HFF-Myc (cell line): ENCODE data around the gene TPMT.
A peak's percentile ranks its signal among the peaks of the same experiment; 100 is the strongest.
"Not testable (repeated sequence)": the region's sequence is repeated elsewhere in the genome, so short reads cannot be mapped to it uniquely, and the experiment has no call there.

Experiments used
- DNase-seq: peaks from one replicate; pipeline ENCODE4 v3.0.0-alpha.2; 2011; ENCODE audit warnings: low read depth; ENCODE audit errors: extremely low read depth
- H3K4me3 ChIP-seq: replicated peaks from 2 replicates; pipeline ENCODE4 v1.5.1; 2011; ENCODE audit warnings: low read depth, mild to moderate bottlenecking, control low read depth, low read length
- TF ChIP-seq, protein P1 (sequence below): IDR thresholded peaks from 2 replicates; pipeline ENCODE4 v1.5.1; 2012; ENCODE audit warnings: mild to moderate bottlenecking, low read depth, low read length, control low read depth; ENCODE audit errors: missing control alignments

Gene TPMT

DNA sequence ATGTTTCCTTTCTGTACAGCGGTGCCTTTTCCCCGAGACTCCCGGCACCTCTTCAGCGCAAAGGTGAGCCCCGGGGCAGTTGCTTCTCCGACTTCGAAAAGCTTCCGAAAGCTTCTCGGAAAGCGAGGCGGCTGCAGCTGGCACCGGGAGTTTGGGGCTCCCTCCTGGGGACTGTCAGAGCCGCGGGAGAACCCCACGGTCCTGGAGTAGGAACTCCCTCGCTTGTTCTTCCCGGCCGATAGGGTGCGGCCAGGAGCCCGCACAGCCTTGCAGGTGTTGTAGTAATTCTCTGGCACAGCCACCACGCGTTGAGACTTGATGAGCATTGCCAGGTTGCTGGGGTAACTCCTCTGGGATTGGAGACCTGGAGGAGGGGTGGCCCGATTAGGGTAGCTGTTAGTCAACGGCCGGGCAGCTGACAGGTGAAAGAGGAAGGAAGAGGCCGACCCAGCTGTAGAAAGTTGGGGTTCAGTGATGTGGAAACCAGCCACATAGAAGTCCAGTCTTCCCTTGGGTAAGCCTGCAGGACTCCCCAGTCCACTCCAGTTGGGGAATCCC is 1.1 kb upstream of the TPMT start:
- peak overlapping the region; percentile 88 for H3K4me3 ChIP-seq
- TF ChIP-seq, protein P1, sequence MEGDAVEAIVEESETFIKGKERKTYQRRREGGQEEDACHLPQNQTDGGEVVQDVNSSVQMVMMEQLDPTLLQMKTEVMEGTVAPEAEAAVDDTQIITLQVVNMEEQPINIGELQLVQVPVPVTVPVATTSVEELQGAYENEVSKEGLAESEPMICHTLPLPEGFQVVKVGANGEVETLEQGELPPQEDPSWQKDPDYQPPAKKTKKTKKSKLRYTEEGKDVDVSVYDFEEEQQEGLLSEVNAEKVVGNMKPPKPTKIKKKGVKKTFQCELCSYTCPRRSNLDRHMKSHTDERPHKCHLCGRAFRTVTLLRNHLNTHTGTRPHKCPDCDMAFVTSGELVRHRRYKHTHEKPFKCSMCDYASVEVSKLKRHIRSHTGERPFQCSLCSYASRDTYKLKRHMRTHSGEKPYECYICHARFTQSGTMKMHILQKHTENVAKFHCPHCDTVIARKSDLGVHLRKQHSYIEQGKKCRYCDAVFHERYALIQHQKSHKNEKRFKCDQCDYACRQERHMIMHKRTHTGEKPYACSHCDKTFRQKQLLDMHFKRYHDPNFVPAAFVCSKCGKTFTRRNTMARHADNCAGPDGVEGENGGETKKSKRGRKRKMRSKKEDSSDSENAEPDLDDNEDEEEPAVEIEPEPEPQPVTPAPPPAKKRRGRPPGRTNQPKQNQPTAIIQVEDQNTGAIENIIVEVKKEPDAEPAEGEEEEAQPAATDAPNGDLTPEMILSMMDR: no peak
- no peak for DNase-seq

DNA sequence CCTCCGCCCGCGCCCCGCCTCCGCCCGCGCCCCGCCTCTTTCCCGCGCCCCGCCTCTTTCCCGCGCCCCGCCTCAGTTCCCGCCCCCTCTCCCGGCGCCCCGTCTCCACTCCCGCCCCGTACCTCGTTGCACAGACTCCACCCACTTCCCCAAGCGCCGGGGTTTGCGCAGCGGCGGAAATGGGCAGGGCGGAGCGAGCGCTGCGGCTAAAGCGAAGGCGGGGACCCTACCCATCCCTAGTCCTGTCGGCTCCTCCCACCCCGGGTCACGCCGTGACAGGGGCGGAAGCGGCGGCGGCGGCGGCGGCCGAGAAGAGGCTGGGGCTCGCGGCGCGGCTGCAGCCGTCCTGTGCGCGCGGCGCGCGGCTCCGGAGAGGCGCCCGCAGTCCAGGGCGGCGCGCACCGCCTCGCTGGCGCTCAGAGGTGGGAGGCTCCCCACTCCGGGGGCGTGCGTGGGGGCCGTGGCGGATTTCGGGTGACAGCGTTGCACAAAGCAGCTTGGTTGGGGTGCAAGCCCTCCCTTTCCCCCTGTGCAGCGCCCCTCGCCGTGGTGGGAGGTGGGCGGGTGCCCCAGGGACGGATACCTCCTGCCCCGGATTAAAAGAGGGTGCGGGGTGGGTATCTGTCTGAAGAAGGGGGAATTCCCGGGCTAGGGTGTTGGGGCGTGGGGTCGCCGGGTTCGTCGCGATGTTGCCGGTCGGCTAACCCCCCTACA is 430 bp upstream of the TPMT start, which contains the start of gene KDM1B:
TSS of gene KDM1B (plus strand) at position 273 of the 714 bp plus-strand sequence. CDS start 4,474 bp downstream, outside the sequence.
- peak within 1 kb of the TSS; percentile 88 for H3K4me3 ChIP-seq
- peak; percentile 90 for DNase-seq
- TF ChIP-seq, protein P1: no peak

DNA sequence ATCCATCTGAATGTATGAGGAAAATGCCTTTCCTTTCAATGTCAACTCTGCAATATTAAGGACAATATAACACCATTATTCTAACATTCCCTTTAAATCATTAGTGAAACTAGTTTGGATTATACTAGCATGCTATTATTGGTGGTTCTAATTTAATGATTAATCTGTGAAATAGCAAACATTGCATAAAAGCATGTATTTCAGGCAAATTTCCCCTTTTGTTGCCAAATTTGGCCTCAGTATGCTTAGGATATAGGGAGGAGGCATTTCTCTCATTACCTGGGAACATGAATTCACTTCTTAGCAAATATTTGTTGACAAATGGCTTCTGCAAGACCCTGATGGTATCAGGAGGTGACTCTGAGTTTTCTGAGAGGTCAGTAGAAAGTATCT is 1.6 kb downstream of the TPMT start:
- H3K4me3 ChIP-seq: no peak overlapping the region
- TF ChIP-seq, protein P1: no peak
- no peak for DNase-seq

- DNase-seq: no peak
- H3K4me3 ChIP-seq: no peak overlapping the region
- TF ChIP-seq, protein P1: no peak
These were observed 3.1 kb downstream of the TPMT start for GRCh38 chr6:18151801-18152200.

DNA sequence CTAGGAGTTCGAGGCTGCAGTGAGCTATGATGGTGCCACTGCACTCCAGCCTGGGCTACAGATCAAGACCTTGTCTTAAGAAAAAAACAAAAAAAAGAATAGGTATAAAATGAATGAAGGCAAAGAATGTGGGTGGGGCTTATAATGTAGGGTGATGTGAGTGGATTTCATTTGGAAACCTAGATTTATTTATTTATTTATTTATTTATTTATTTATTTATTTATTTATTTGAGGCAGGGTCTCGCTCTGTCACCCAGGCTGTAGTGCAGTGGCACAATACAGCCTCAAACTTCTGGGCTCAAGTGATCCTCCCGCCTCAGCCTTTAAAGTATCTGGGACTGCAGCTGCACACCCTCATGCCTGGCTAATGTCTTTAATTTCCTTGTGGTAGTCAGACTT is 3.5 kb downstream of the TPMT start:
- H3K4me3 ChIP-seq, DNase-seq: not testable (repeated sequence)

GRCh38 chr6:18148304-18149025 is 6.4 kb downstream of the TPMT start:
- peak; percentile 69 for DNase-seq
- H3K4me3 ChIP-seq: no peak overlapping the region
- TF ChIP-seq, protein P1: no peak

- DNase-seq: no peak
- no peak overlapping the region for H3K4me3 ChIP-seq
- TF ChIP-seq, protein P1: no peak
These were observed 7.3 kb downstream of the TPMT start for GRCh38 chr6:18147616-18148015.
